K562 (cell line): Measurements from ENCODE around the gene SMNDC1. TPM values are rescaled to one million over a fixed set of nuclear protein-coding genes. Genes with fewer than 3 reads are reported as not detected.

ENCODE experiments used
- ATAC-seq: fragments of 200-7000 bp; cut with Tn5 transposase; 3 replicates; pipeline ENCODE4 v1.9.1; 2020; ENCODE audit warnings: moderate library complexity
- BruUV-seq: library from RNA; stranded (reverse); fragments of 400-500 nt; replicated peaks from 2 replicates; lab custom pipeline; 2021; lab: Mats Ljungman, UMichigan
- CTCF ChIA-PET: fragments of 300-600 bp; formaldehyde crosslinking; extraction: SDS; loops from one replicate; lab custom pipeline; 2021; ENCODE audit warnings: low intra/inter-chr PET ratio; lab: Yijun Ruan, JAX
- POLR2A ChIA-PET: fragments of 300-600, 350-650 bp; sonication (Branson Sonifier 250); formaldehyde crosslinking; extraction: SDS; loops from one replicate; lab custom pipeline; 2021; ENCODE audit warnings: antibody characterized with exemption, inconsistent platforms; lab: Yijun Ruan, JAX
- DNase-seq, 4 experiments: peaks; one replicate each; pipeline versions ENCODE4 v3.0.0 to v3.0.0-alpha.2; 2011 to 2018; ENCODE audit warnings: low spot score in 3 of 4, mixed read lengths in 3 of 4; ENCODE audit errors: extremely low read depth in 1 of 4
- FAIRE-seq: peaks from 2 replicates; lab custom pipeline; 2011; peaks lifted over from hg19 to GRCh38; lab: Jason Lieb, UNC
- H2AFZ ChIP-seq: 2 replicates; pipeline ENCODE4 v1.6.0; 2011; ENCODE audit warnings: low read depth, low read length, control low read depth, inconsistent platforms
- H3K27ac ChIP-seq: fragments of 200-600 bp; 3 replicates; pipeline ENCODE4 v1.8.0; 2011; ENCODE audit warnings: low read depth, mild to moderate bottlenecking, control low read depth, inconsistent platforms, low read length, moderate library complexity, mixed read lengths; ENCODE audit errors: extremely low read depth
- H3K27me3 ChIP-seq, 2 experiments: fragments of 300-600 bp in 1 of 2; 2 replicates in 1 of 2; 3 replicates in 1 of 2; pipeline versions ENCODE4 v1.6.0 to v1.8.0; 2011; ENCODE audit warnings: inconsistent platforms in 2 of 2, low read length in 2 of 2, mild to moderate bottlenecking in 1 of 2, mixed read lengths in 1 of 2, moderate library complexity in 1 of 2; ENCODE audit not compliant: control insufficient read depth in 2 of 2, insufficient read depth in 2 of 2
- H3K36me3 ChIP-seq: fragments of 300-600 bp; 3 replicates; pipeline ENCODE4 v1.8.0; 2011; ENCODE audit warnings: mild to moderate bottlenecking, low read length, inconsistent platforms; ENCODE audit not compliant: control insufficient read depth, insufficient read depth
- H3K4me1 ChIP-seq, 2 experiments: fragments of 200-600 bp in 1 of 2; replicated peaks in 1 of 2; 2 replicates in 1 of 2; 3 replicates in 1 of 2; pipeline versions ENCODE4 v1.5.1 to v1.8.0; 2011; ENCODE audit warnings: inconsistent platforms in 2 of 2, low read length in 2 of 2, mild to moderate bottlenecking in 1 of 2, mixed read lengths in 1 of 2, moderate library complexity in 1 of 2; ENCODE audit not compliant: control insufficient read depth in 2 of 2, insufficient read depth in 2 of 2
- H3K4me2 ChIP-seq: 2 replicates; pipeline ENCODE4 v1.6.1; 2011; ENCODE audit warnings: low read length, control low read depth, inconsistent platforms, mixed read lengths; ENCODE audit not compliant: insufficient read depth
- H3K4me3 ChIP-seq: fragments of 200-600 bp; sonication (generic), shearing (Covaris generic); 2 replicates; pipeline ENCODE4 v1.5.1; 2016; ENCODE audit warnings: control low read depth, inconsistent platforms
- H3K79me2 ChIP-seq: fragments of 200-600 bp; 3 replicates; pipeline ENCODE4 v1.8.0; 2011; ENCODE audit warnings: low read length, inconsistent platforms; ENCODE audit not compliant: control insufficient read depth, insufficient read depth
- H3K9ac ChIP-seq, 2 experiments: 2 replicates each; pipeline versions ENCODE4 v1.6.0 to v1.6.1; 2011; ENCODE audit warnings: low read depth in 2 of 2, low read length in 2 of 2, control low read depth in 1 of 2, inconsistent platforms in 1 of 2, mild to moderate bottlenecking in 1 of 2, mixed read lengths in 1 of 2; ENCODE audit not compliant: insufficient read depth in 1 of 2
- H3K9me1 ChIP-seq: one replicate; pipeline ENCODE4 v1.6.0; 2011; ENCODE audit warnings: inconsistent platforms, mild to moderate bottlenecking, low read length, moderate library complexity; ENCODE audit not compliant: control insufficient read depth, insufficient read depth
- H3K9me3 ChIP-seq: replicated peaks from 2 replicates; pipeline ENCODE4 v1.5.1; 2011; ENCODE audit warnings: low read depth, low read length, inconsistent platforms; ENCODE audit not compliant: control insufficient read depth, insufficient read depth
- H4K20me1 ChIP-seq: replicated peaks from 2 replicates; pipeline ENCODE4 v1.6.1; 2011; ENCODE audit warnings: low read length, inconsistent platforms, mixed read lengths; ENCODE audit not compliant: control insufficient read depth, insufficient read depth
- CBFA2T3 ChIP-seq: fragments of 450-650 bp; IDR thresholded peaks from 2 replicates; pipeline ENCODE4 v1.6.1; 2017
- CBX2 ChIP-seq: fragments of 200-600 bp; sonication (generic); IDR thresholded peaks from one replicate; pipeline ENCODE4 v1.6.1; 2012; ENCODE audit warnings: mild to moderate bottlenecking, low read length, inconsistent platforms; ENCODE audit not compliant: insufficient read depth, poor library complexity, severe bottlenecking
- COPS2 ChIP-seq: fragments of 450-650 bp; conservative IDR thresholded peaks from 2 replicates; pipeline ENCODE4 v1.6.1; 2016; ENCODE audit warnings: mild to moderate bottlenecking, moderate library complexity
- E2F8 ChIP-seq: fragments of 450-650 bp; IDR thresholded peaks from 2 replicates; pipeline ENCODE4 v1.7.1; 2018; ENCODE audit warnings: mild to moderate bottlenecking, low read depth; ENCODE audit not compliant: partially characterized antibody
- GTF2E2 ChIP-seq: fragments of 200-800 bp; sonication (Bioruptor generic); IDR thresholded peaks from 2 replicates; pipeline ENCODE4 v1.6.1; 2016; ENCODE audit warnings: missing genetic modification characterization, missing compliant biosample characterization
- HIVEP1 ChIP-seq: fragments of 250-450 bp; sonication (Bioruptor Pico); IDR thresholded peaks from 2 replicates; pipeline ENCODE4 v1.4.0; 2020; ENCODE audit warnings: mild to moderate bottlenecking
- HOXB6 ChIP-seq: fragments of 250-450 bp; sonication (Bioruptor Pico); IDR thresholded peaks from 2 replicates; pipeline ENCODE4 v1.5.1; 2022; ENCODE audit warnings: mild to moderate bottlenecking, borderline replicate concordance
- KDM1A ChIP-seq, 2 experiments: fragments of 450-650 bp; IDR thresholded peaks; 2 replicates each; pipeline ENCODE4 v1.6.1; 2016; ENCODE audit warnings: mild to moderate bottlenecking in 2 of 2
- MCM7 ChIP-seq, 2 experiments: fragments of 450-650 bp; IDR thresholded peaks; 2 replicates each; pipeline ENCODE4 v1.6.1; 2016 to 2018
- MLX ChIP-seq, 2 experiments: fragments of 450-650 bp in 1 of 2; sonication (generic) in 1 of 2; formaldehyde crosslinking; conservative IDR thresholded peaks; 2 replicates each; pipeline versions ENCODE4 v1.4.0 to v1.8.1; 2020 to 2022; ENCODE audit warnings: mild to moderate bottlenecking in 1 of 2, missing genetic modification reagents in 1 of 2
- RBM22 ChIP-seq: fragments of 200-400 bp; formaldehyde crosslinking; IDR thresholded peaks from 2 replicates; pipeline ENCODE4 v1.6.1; 2018; ENCODE audit warnings: low read length, low read depth; ENCODE audit not compliant: poor library complexity, severe bottlenecking
- TAF1 ChIP-seq: IDR thresholded peaks from 2 replicates; pipeline ENCODE4 v1.6.1; 2011; ENCODE audit warnings: mild to moderate bottlenecking, low read length, moderate library complexity; ENCODE audit not compliant: insufficient read depth, control insufficient read depth, severe bottlenecking; ENCODE audit errors: extremely low read depth
- ZBTB8A ChIP-seq: fragments of 450-650 bp; IDR thresholded peaks from 2 replicates; pipeline ENCODE4 v1.6.1; 2018; ENCODE audit warnings: mild to moderate bottlenecking, moderate library complexity; ENCODE audit not compliant: partially characterized antibody
- ZNF212 ChIP-seq: fragments of 450-650 bp; formaldehyde crosslinking; IDR thresholded peaks from 2 replicates; pipeline ENCODE4 v1.4.0; 2020; ENCODE audit warnings: mild to moderate bottlenecking
- ZNF23 ChIP-seq: fragments of 250-450 bp; sonication (Bioruptor Pico); IDR thresholded peaks from 2 replicates; pipeline ENCODE4 v1.4.0; 2020; ENCODE audit warnings: mild to moderate bottlenecking
- ZNF274 ChIP-seq: IDR thresholded peaks from 2 replicates; pipeline ENCODE4 v1.6.1; 2011; ENCODE audit warnings: low read depth, mild to moderate bottlenecking, low read length, moderate library complexity, borderline replicate concordance
- ZNF384 ChIP-seq: IDR thresholded peaks from 2 replicates; pipeline ENCODE4 v1.6.1; 2012; ENCODE audit warnings: low read depth, low read length, improper control_type of control experiment
- ZNF431 ChIP-seq: sonication (generic); formaldehyde crosslinking; IDR thresholded peaks from 2 replicates; pipeline ENCODE4 v1.8.0; 2022; ENCODE audit warnings: mild to moderate bottlenecking, missing genetic modification reagents
- ZNF449 ChIP-seq: fragments of 250-450 bp; sonication (Bioruptor Pico); IDR thresholded peaks from 2 replicates; pipeline ENCODE4 v1.8.0; 2022; ENCODE audit warnings: moderate library complexity, mild to moderate bottlenecking, inconsistent platforms
- WGBS: fragments of 100-300 bp; shearing (Covaris generic); methylation state at CpG from one replicate; pipeline ENCODE4 v1.1.6; 2016; ENCODE audit warnings: low coverage, mixed read lengths; ENCODE audit not compliant: insufficient coverage; ENCODE audit errors: missing lambda C conversion rate; 5-methylcytosine and 5-hydroxymethylcytosine counted together
- in situ Hi-C: fragments of 300-500 bp; cut with MboI; formaldehyde crosslinking; loops from 4 replicates; pipeline ENCODE4 v1.15.0; 2018; ENCODE audit warnings: inconsistent platforms, mixed read lengths
- intact Hi-C: fragments of 100-400 bp; cut with micrococcal nuclease; formaldehyde crosslinking; loops from 2 replicates; pipeline ENCODE4 v1.14.2; 2022
- polyA plus RNA-seq, 8 experiments: library from polyadenylated mRNA; depleted of rRNA in 4 of 8; stranded (reverse) in 5 of 8; unstranded in 3 of 8; fragments of >200 nt; fragmentation: Nextera tagmentation in 2 of 8; fragmentation: Illumina TruSeq in 1 of 8; extraction: Ambion mirVana in 2 of 8; extraction: Trizol in 1 of 8; gene quantifications; 2 replicates each; pipeline versions ENCODE4 v1.2.1 to v1.2.3, GENCODE V29; 2011 to 2014; ENCODE audit warnings: inconsistent platforms in 1 of 8, missing spikeins in 1 of 8
- total RNA-seq, 7 experiments: library from RNA; depleted of rRNA in 6 of 7; stranded (reverse); fragments of >200 nt in 6 of 7; fragmentation: Illumina TruSeq in 2 of 7; extraction: Trizol in 2 of 7; gene quantifications; 2 replicates each; pipeline versions ENCODE4 v1.2.1 to v1.2.3, GENCODE V29; 2011 to 2021; ENCODE audit warnings: low replicate concordance in 1 of 7

SMNDC1 gene
- total and polyA plus RNA-seq, 9 of the 15 experiments (the other 6 are each of a cell fraction or from before 2014, with no cell fraction given) = 6.8 to 35.8 (median 12.3) TPM

- Histone ChIP-seq H3K27ac (no peak overlapping the region), H4K20me1 (no peaks in the 10 kb centered on the region), H3K27me3 (peaks cover 2 to 12% of the 10 kb centered on the region in 2 experiments; a peak in 2 of 5 replicates), H3K4me3 (no peak overlapping the region), H3K79me2 (no peaks in the 10 kb centered on the region), H3K4me1 (no peaks in the 10 kb centered on the region), H3K4me2 (no peak overlapping the region), H2AFZ (no peak overlapping the region), H3K9me1 (no peaks in the 10 kb centered on the region), H3K9me3 (no peaks in the 10 kb centered on the region), H3K9ac (no peak overlapping the region), H3K36me3 (no peaks in the 10 kb centered on the region)
- 0% methylated on average over 2 of the region's 2 CpGs for WGBS
- no TSS peak for BruUV-seq
- intact Hi-C loops (loop anchor here (10.0 kb wide), 2 partner anchors 461 to 1821 kb away; no protein-coding TSS in a partner anchor), in situ Hi-C loops (loop anchor here (5.0 kb wide), 1 partner anchor 239 kb away; no protein-coding TSS in a partner anchor)
- FAIRE-seq = no peak
- no peak for ATAC-seq
- DNase-seq = no peak
- TF ChIP-seq ZNF23 (CRISPR knock-in tag) = no peak
- TF ChIP-seq CBFA2T3 = no peak
- no peak for TF ChIP-seq KDM1A (IDR thresholded peaks at IDR 0.05)
- no peak for TF ChIP-seq ZNF212 (CRISPR knock-in tag)
- TF ChIP-seq ZNF449 (CRISPR knock-in tag) = no peak
- TF ChIP-seq ZNF431 (CRISPR knock-in tag) = no peak
- no peak for TF ChIP-seq GTF2E2 (tag)
- TF ChIP-seq MLX (CRISPR knock-in tag; conservative IDR thresholded peaks at IDR 0.05) = no peak
- no peak for TF ChIP-seq E2F8
- TF ChIP-seq COPS2 = no peak
- no peak for TF ChIP-seq CBX2
- TF ChIP-seq TAF1 = no peak
- TF ChIP-seq HIVEP1 (CRISPR knock-in tag) = no peak
- TF ChIP-seq ZNF274 = no peak
- TF ChIP-seq ZNF384 = no peak
- no peak for TF ChIP-seq MCM7 (IDR thresholded peaks at IDR 0.05)
- no peak for TF ChIP-seq HOXB6 (CRISPR knock-in tag)
- no peak for TF ChIP-seq RBM22
- TF ChIP-seq ZBTB8A = no peak
- POLR2A ChIA-PET = interaction anchor here (1.3 kb wide), 1 partner anchor 103 kb away, joined by 3 read pairs; no protein-coding TSS in a partner anchor
- CTCF ChIA-PET = no interaction called here
These were observed 9.0 kb upstream of the SMNDC1 start for GRCh38 chr10:110313674-110314073.
